NB4 (cell line): ENCODE data around the gene ANKRD11.

ENCODE experiments used
- DNase-seq: peaks from one replicate; pipeline ENCODE4 v3.0.0; 2010; ENCODE audit warnings: low read depth
- H3K4me3 ChIP-seq: one replicate; pipeline ENCODE4 v1.5.1; 2011; ENCODE audit warnings: mild to moderate bottlenecking, low read depth, low read length, moderate library complexity
- MYC ChIP-seq: IDR thresholded peaks from 2 replicates; pipeline ENCODE4 v1.6.1; 2011; ENCODE audit warnings: low read depth, low read length
- POLR2A ChIP-seq: IDR thresholded peaks from 2 replicates; pipeline ENCODE4 v1.6.1; 2011; ENCODE audit warnings: mild to moderate bottlenecking; ENCODE audit not compliant: insufficient read length; ENCODE audit errors: extremely low read depth
- TF ChIP-seq, protein P1 (sequence below): IDR thresholded peaks from one replicate; pipeline ENCODE4 v1.5.1; 2012; ENCODE audit warnings: low read depth, low read length
- TF ChIP-seq, protein P2 (sequence below): IDR thresholded peaks from 2 replicates; pipeline ENCODE4 v1.6.1; 2011; ENCODE audit warnings: low read depth, low read length

Gene ANKRD11

DNA sequence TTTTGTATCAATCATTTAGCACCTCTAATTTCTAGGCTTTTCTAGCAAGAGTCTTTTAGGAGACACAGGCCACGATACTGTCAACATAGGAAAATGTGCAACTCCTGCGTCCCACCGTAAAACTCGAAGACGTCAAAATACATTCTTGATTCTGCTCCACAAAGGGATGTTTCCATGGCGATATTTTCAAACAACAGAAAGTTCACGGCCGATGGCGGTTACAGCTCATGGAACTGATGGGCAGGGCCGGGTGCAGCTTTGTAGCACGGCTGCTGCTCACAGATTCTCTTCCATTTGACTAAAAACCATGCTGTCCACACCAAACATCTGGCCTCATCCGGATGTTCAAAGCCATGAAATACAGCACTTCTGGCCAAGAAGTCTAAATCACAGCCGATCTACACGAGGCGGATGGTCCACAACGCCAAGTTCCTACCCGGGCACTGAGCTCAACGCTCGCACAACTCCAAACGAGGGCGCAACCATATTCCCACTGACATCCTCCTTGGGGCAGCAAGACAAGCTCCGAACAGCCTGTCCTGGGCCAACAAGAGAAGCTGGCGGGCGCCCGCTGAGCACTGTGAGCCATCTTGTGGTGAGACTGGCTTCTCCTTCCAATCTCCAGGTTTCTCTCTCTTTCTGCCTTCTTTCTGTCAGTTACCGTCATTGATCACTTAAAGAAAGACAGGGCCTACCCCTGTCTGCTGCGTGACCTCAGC, 193.0 kb downstream of the ANKRD11 start:
- no peak overlapping the region for H3K4me3 ChIP-seq
- DNase-seq = no peak
- TF ChIP-seq, protein P1, sequence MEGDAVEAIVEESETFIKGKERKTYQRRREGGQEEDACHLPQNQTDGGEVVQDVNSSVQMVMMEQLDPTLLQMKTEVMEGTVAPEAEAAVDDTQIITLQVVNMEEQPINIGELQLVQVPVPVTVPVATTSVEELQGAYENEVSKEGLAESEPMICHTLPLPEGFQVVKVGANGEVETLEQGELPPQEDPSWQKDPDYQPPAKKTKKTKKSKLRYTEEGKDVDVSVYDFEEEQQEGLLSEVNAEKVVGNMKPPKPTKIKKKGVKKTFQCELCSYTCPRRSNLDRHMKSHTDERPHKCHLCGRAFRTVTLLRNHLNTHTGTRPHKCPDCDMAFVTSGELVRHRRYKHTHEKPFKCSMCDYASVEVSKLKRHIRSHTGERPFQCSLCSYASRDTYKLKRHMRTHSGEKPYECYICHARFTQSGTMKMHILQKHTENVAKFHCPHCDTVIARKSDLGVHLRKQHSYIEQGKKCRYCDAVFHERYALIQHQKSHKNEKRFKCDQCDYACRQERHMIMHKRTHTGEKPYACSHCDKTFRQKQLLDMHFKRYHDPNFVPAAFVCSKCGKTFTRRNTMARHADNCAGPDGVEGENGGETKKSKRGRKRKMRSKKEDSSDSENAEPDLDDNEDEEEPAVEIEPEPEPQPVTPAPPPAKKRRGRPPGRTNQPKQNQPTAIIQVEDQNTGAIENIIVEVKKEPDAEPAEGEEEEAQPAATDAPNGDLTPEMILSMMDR = no peak
- no peak for TF ChIP-seq MYC
- TF ChIP-seq, protein P2, sequence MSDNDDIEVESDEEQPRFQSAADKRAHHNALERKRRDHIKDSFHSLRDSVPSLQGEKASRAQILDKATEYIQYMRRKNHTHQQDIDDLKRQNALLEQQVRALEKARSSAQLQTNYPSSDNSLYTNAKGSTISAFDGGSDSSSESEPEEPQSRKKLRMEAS = no peak
- no peak for TF ChIP-seq POLR2A

DNA sequence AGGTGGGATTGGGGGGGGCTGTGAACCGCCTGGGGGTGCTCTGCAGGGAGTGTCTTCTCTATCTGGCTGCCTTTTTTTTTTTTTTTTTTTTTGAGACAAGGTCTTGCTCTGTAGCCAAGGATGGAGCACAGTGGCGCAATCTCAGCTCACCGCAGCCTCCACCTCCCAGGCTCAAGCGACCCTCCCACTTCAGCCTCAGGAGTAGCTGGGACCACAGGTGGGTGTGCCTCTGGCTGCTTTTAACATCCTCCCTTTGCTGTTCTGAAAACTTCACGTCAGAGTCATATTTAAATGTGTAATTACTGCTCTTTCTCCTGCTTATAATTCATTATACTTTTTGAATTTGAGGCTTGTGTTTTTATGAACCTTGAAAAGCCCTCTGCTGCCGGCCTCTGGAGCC, 194.4 kb downstream of the ANKRD11 start:
- TF ChIP-seq, protein P1 = no peak
- TF ChIP-seq, protein P2 = no peak
- TF ChIP-seq MYC = no peak
- TF ChIP-seq POLR2A = no peak
- peak; percentile 41 for DNase-seq
- H3K4me3 ChIP-seq = no peak overlapping the region

DNA sequence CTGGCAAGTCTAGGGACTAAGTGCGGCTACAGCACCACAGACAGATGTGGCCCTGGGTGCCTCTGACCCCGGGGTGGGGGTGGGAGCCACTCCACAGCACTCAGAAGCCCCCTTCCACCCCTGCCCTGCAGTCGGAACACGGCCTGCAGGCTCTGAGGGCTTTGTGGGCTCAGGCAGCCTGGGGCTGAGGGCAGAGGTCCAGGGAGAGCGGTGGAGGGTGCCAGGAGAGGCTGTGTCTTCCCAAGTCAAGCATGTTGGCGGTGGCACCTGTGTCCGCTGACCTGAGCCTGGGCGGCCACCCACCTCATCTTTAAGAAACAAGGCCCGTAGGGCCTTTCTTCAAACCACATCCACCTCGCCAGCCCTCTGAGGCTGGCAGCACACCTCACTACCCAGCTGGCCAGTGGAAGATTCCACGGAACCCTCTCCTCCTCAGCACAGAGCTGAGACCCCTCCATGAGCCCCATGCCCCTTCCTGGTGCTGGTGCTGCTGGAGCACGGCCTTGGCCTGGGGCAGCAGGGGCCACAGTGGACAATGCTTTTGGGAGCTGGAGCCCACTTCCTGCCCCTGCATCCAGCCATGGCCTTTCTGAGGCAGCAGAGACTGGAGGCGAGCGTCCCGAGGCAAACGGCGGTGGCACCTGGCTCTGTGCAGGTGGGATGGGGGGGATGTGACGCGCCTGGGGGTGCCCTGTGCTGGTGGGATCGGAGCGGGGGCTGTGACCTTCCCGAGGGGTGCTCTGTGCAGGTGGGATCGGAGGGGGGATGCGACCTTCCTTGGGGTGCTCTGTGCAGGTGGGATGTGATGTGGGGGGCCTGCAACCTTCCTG, 195.1 kb downstream of the ANKRD11 start:
- no peak for DNase-seq
- H3K4me3 ChIP-seq = no peak overlapping the region
- TF ChIP-seq MYC = no peak
- TF ChIP-seq, protein P1 = no peak
- TF ChIP-seq POLR2A = no peak
- TF ChIP-seq, protein P2 = no peak

DNA sequence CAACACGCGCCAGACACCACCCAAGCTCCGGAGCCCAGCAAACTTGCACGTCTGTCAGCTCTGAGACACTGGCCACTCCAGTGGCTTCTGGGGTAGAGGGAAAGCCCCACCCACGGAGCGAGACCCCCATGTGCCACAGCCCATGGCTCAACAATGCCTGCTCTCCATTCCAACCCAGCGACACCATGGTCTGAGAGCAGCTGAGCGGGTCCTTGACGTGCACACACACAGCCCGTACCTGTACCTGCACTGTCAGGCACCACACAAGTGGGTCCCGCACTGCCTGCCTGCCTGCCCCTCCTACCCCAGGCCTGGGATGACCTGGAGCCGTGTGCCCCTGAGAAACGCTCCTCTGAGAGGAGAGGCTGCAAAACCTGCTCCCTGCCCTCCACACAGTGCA, 195.9 kb downstream of the ANKRD11 start:
- TF ChIP-seq, protein P2 = no peak
- TF ChIP-seq MYC (no peak), POLR2A (no peak)
- TF ChIP-seq, protein P1 = no peak
- H3K4me3 ChIP-seq = no peak overlapping the region
- DNase-seq = no peak

DNA sequence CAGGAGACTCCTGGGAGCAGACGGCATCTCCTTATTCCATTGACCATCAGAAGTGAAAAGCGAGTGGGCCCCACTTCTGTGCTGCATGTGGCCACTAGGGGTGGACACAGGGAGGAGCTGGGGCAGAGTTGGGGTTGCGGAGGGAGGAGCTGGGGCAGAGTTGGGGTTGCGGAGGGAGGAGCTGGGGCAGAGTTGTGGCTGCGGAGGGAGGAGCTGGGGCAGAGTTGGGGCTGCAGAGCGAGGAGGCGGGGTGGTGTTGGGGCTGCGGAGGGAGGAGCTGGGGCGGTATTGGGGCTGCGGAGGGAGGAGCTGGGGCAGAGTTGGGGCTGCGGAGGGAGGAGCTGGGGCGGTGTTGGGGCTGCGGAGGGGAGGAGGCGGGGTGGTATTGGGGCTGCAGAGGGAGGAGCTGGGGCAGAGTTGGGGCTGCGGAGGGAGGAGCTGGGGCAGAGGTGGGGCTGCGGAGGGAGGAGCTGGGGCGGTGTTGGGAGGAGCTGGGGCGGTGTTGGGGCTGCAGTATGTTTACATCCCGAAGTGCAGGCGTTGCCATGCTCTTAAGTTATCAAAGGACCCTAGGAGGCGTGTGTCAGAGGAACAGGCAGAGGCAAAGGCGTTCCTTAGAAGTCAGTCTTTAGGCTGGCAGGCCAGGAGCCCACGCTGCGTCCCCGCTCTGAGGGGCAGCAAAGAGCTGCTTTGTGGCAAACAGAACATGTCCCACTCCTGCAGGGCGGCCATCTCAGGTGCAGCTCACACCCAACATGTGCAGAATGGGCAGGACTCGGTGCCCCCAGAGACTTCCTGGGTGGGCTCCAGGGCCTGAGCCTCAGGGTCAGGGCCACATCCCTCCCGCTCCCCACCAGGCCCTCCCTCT, 196.9 kb downstream of the ANKRD11 start:
- TF ChIP-seq POLR2A = no peak
- TF ChIP-seq, protein P2 = no peak
- DNase-seq = no peak
- no peak overlapping the region for H3K4me3 ChIP-seq
